HG03432 (cell line): Measurements from ENCODE around the gene MAB21L2.

Experiments used
- ATAC-seq: cut with Tn5 transposase; IDR thresholded peaks from one replicate; pipeline ENCODE4 v1.9.1; 2021; ENCODE audit warnings: mild to moderate bottlenecking, moderate library complexity; ENCODE audit not compliant: unreplicated experiment

Gene MAB21L2

GRCh38 chr4:150600812-150601445 lies 19.0 kb downstream of the MAB21L2 start:
- no peak for ATAC-seq

GRCh38 chr4:150609131-150609530 lies 27.2 kb downstream of the MAB21L2 start:
- ATAC-seq: no peak

- ATAC-seq: peak; percentile 51
Measured at GRCh38 chr4:150619042-150619441, 37.1 kb downstream of the MAB21L2 start.

GRCh38 chr4:150624055-150624454 lies 42.1 kb downstream of the MAB21L2 start:
- no peak for ATAC-seq

GRCh38 chr4:150625033-150625432 lies 43.1 kb downstream of the MAB21L2 start:
- ATAC-seq: no peak

GRCh38 chr4:150628073-150628472 lies 46.1 kb downstream of the MAB21L2 start:
- ATAC-seq: no peak

GRCh38 chr4:150632639-150633038 lies 50.7 kb downstream of the MAB21L2 start:
- no peak for ATAC-seq
